ENCODE results near the gene KIAA0232.
A peak's percentile ranks its signal among the peaks of the same experiment; 100 is the strongest.

Gene KIAA0232

GRCh38 chr4:6918338-6918737, 135.8 kb downstream of the KIAA0232 start:
- Mint-ChIP-seq H3K9me3 (ENCODE audit: low read depth) (no peaks in the 10 kb centered on the region), H3K36me3 (no peaks in the 10 kb centered on the region), H3K27ac (peak overlapping the region; percentile 92), H3K4me1 (ENCODE audit: low read depth) (peaks cover 61% of the 10 kb centered on the region), H3K4me3 (peak overlapping the region; percentile 76), H3K27me3 (no peaks in the 10 kb centered on the region)

- Mint-ChIP-seq H3K27me3 (no peaks in the 10 kb centered on the region), H3K27ac (peak overlapping the region; percentile 76), H3K4me3 (no peak overlapping the region), H3K4me1 (ENCODE audit: low read depth) (peaks cover 66% of the 10 kb centered on the region), H3K36me3 (peaks cover 8% of the 10 kb centered on the region), H3K9me3 (ENCODE audit: low read depth) (no peaks in the 10 kb centered on the region)
Observed at GRCh38 chr4:6920171-6920570, 137.6 kb downstream of the KIAA0232 start.

GRCh38 chr4:6923507-6923906, 141.0 kb downstream of the KIAA0232 start:
- Mint-ChIP-seq H3K27me3 (no peaks in the 10 kb centered on the region), H3K9me3 (ENCODE audit: low read depth) (no peaks in the 10 kb centered on the region), H3K27ac (no peak overlapping the region), H3K4me1 (ENCODE audit: low read depth) (peaks cover 67% of the 10 kb centered on the region), H3K4me3 (no peak overlapping the region), H3K36me3 (peaks cover 14% of the 10 kb centered on the region)

GRCh38 chr4:6924361-6924779, 141.8 kb downstream of the KIAA0232 start:
- peaks cover 70% of the 10 kb centered on the region for H3K4me1 Mint-ChIP-seq (ENCODE audit: low read depth)

GRCh38 chr4:6925357-6925836, 142.9 kb downstream of the KIAA0232 start:
- Mint-ChIP-seq H3K4me3 (peak overlapping the region; percentile 80), H3K9me3 (ENCODE audit: low read depth) (no peaks in the 10 kb centered on the region), H3K27me3 (no peaks in the 10 kb centered on the region), H3K36me3 (peaks cover 14% of the 10 kb centered on the region), H3K27ac (no peak overlapping the region), H3K4me1 (ENCODE audit: low read depth) (peaks cover 75% of the 10 kb centered on the region)

More at GRCh38 chr4:6924361-6924779, 141.8 kb downstream of the KIAA0232 start:
- H3K27me3 Mint-ChIP-seq = no peaks in the 10 kb centered on the region
- H3K4me3 Mint-ChIP-seq = peak overlapping the region; percentile 80
- H3K9me3 Mint-ChIP-seq (ENCODE audit: low read depth) = no peaks in the 10 kb centered on the region
- peaks cover 14% of the 10 kb centered on the region for H3K36me3 Mint-ChIP-seq
- no peak overlapping the region for H3K27ac Mint-ChIP-seq

GRCh38 chr4:6926081-6926480, 143.6 kb downstream of the KIAA0232 start:
- H3K27ac Mint-ChIP-seq = peak overlapping the region; percentile 87
- H3K4me3 Mint-ChIP-seq = peak overlapping the region; percentile 80
- no peaks in the 10 kb centered on the region for H3K9me3 Mint-ChIP-seq (ENCODE audit: low read depth)
- H3K4me1 Mint-ChIP-seq (ENCODE audit: low read depth) = peaks cover 71% of the 10 kb centered on the region
- peaks cover 14% of the 10 kb centered on the region for H3K36me3 Mint-ChIP-seq
- H3K27me3 Mint-ChIP-seq = no peaks in the 10 kb centered on the region

GRCh38 chr4:6926681-6927478, 144.4 kb downstream of the KIAA0232 start:
- peaks cover 17% of the 10 kb centered on the region for H3K36me3 Mint-ChIP-seq
- peaks cover 76% of the 10 kb centered on the region for H3K4me1 Mint-ChIP-seq (ENCODE audit: low read depth)
- H3K27ac Mint-ChIP-seq = peak overlapping the region; percentile 87
- no peaks in the 10 kb centered on the region for H3K9me3 Mint-ChIP-seq (ENCODE audit: low read depth)
- peak overlapping the region; percentile 80 for H3K4me3 Mint-ChIP-seq
- H3K27me3 Mint-ChIP-seq = no peaks in the 10 kb centered on the region

GRCh38 chr4:6928081-6928480, 145.6 kb downstream of the KIAA0232 start:
- H3K27ac Mint-ChIP-seq = no peak overlapping the region
- H3K27me3 Mint-ChIP-seq = no peaks in the 10 kb centered on the region
- H3K4me3 Mint-ChIP-seq = peak overlapping the region; percentile 80
- peaks cover 18% of the 10 kb centered on the region for H3K36me3 Mint-ChIP-seq
- H3K9me3 Mint-ChIP-seq (ENCODE audit: low read depth) = no peaks in the 10 kb centered on the region
- peaks cover 68% of the 10 kb centered on the region for H3K4me1 Mint-ChIP-seq (ENCODE audit: low read depth)

GRCh38 chr4:6929339-6929811, 146.8 kb downstream of the KIAA0232 start:
- Mint-ChIP-seq H3K4me3 (peak overlapping the region; percentile 40), H3K4me1 (ENCODE audit: low read depth) (peaks cover 71% of the 10 kb centered on the region), H3K9me3 (ENCODE audit: low read depth) (no peaks in the 10 kb centered on the region), H3K27ac (peak overlapping the region; percentile 1), H3K27me3 (no peaks in the 10 kb centered on the region), H3K36me3 (peaks cover 21% of the 10 kb centered on the region)

GRCh38 chr4:6929812-6930464, 147.4 kb downstream of the KIAA0232 start:
- Mint-ChIP-seq H3K36me3 (peaks cover 19% of the 10 kb centered on the region), H3K9me3 (ENCODE audit: low read depth) (no peaks in the 10 kb centered on the region), H3K4me3 (peak overlapping the region; percentile 40), H3K27ac (peak overlapping the region; percentile 7), H3K27me3 (no peaks in the 10 kb centered on the region), H3K4me1 (ENCODE audit: low read depth) (peaks cover 69% of the 10 kb centered on the region)

GRCh38 chr4:6932475-6932874, 149.9 kb downstream of the KIAA0232 start:
- Mint-ChIP-seq H3K27me3 (no peaks in the 10 kb centered on the region), H3K27ac (no peak overlapping the region), H3K4me1 (ENCODE audit: low read depth) (peaks cover 56% of the 10 kb centered on the region), H3K36me3 (peaks cover 17% of the 10 kb centered on the region), H3K4me3 (no peak overlapping the region), H3K9me3 (ENCODE audit: low read depth) (no peaks in the 10 kb centered on the region)

- Mint-ChIP-seq H3K9me3 (ENCODE audit: low read depth) (no peaks in the 10 kb centered on the region), H3K4me3 (no peak overlapping the region), H3K4me1 (ENCODE audit: low read depth) (peaks cover 54% of the 10 kb centered on the region), H3K36me3 (peaks cover 17% of the 10 kb centered on the region), H3K27me3 (no peaks in the 10 kb centered on the region), H3K27ac (no peak overlapping the region)
Observed at GRCh38 chr4:6932918-6933317, 150.4 kb downstream of the KIAA0232 start.
